HUES6 (cell line): ENCODE results near the gene SPDEF.

Experiments
- H3K27ac ChIP-seq: 2 replicates; pipeline ENCODE4 v1.7.0; 2013; ENCODE audit warnings: low read depth, mild to moderate bottlenecking, low read length, inconsistent platforms
- H3K27me3 ChIP-seq: 2 replicates; pipeline ENCODE4 v1.6.1; 2013; ENCODE audit warnings: low read length; ENCODE audit not compliant: control insufficient read depth, insufficient read depth
- H3K36me3 ChIP-seq: 2 replicates; pipeline ENCODE4 v1.6.1; 2013; ENCODE audit warnings: low read length; ENCODE audit not compliant: control insufficient read depth, insufficient read depth
- H3K4me1 ChIP-seq: 2 replicates; pipeline ENCODE4 v1.6.1; 2013; ENCODE audit warnings: low read length; ENCODE audit not compliant: control insufficient read depth, insufficient read depth
- H3K4me3 ChIP-seq: 2 replicates; pipeline ENCODE4 v1.5.1; 2013; ENCODE audit warnings: low read depth, low read length
- H3K9ac ChIP-seq: one replicate; pipeline ENCODE4 v1.6.1; 2013; ENCODE audit warnings: mild to moderate bottlenecking, low read length
- H3K9me3 ChIP-seq: 2 replicates; pipeline ENCODE4 v1.6.1; 2013; ENCODE audit warnings: low read depth, low read length; ENCODE audit not compliant: control insufficient read depth, insufficient read depth

SPDEF gene

DNA sequence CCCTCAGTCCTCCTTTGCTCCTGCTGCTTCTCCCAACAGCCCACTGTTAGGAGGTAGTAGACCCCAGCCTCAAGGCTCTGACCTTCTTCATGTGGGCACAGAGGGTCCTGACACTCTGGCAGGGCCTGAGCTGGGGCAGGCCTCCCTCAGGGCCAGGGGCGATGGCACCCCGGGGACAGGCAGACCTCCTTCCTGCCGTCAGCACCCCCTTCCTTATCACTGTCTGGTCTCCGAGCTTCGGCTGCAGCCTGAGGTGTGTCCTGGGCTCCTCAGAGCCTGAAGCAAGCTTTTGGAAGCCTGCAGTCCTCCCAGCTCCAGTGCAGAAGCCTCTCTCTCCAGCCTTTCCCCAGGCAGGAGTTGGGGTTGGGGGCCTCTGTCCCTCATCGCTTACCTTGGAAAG lies 22.0 kb downstream of the SPDEF start:
- H3K36me3 ChIP-seq = no peaks in the 10 kb centered on the region
- H3K27me3 ChIP-seq = no peaks in the 10 kb centered on the region
- H3K9ac ChIP-seq = no peak overlapping the region
- no peak overlapping the region for H3K27ac ChIP-seq
- H3K4me1 ChIP-seq = peaks cover 6% of the 10 kb centered on the region; the same call in 1 of the 2 replicates
- H3K4me3 ChIP-seq = no peak overlapping the region
- no peaks in the 10 kb centered on the region for H3K9me3 ChIP-seq

DNA sequence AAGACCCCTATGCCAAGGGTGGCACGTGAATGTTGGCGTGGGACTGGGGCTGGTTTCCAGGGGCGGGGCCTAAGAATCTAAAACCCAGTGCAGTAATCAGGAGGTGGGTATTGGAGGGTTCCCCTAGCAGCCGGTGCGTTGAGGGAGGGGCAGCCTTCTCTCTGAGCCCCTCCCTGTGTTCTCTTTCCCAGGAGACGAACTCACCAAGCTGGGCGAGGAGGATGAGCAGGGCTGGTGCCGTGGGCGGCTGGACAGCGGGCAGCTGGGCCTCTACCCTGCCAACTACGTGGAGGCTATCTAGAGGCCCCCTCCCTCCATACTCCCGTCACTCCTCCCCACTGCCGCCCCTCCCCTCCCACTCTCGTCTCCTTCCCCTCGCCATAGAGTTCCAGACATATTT lies 23.9 kb downstream of the SPDEF start:
- Histone ChIP-seq H3K9me3 (no peaks in the 10 kb centered on the region), H3K9ac (peak overlapping the region; percentile 50), H3K27me3 (no peaks in the 10 kb centered on the region), H3K4me1 (peaks cover 18% of the 10 kb centered on the region), H3K36me3 (no peaks in the 10 kb centered on the region), H3K27ac (no peak overlapping the region), H3K4me3 (peak overlapping the region; percentile 69)

DNA sequence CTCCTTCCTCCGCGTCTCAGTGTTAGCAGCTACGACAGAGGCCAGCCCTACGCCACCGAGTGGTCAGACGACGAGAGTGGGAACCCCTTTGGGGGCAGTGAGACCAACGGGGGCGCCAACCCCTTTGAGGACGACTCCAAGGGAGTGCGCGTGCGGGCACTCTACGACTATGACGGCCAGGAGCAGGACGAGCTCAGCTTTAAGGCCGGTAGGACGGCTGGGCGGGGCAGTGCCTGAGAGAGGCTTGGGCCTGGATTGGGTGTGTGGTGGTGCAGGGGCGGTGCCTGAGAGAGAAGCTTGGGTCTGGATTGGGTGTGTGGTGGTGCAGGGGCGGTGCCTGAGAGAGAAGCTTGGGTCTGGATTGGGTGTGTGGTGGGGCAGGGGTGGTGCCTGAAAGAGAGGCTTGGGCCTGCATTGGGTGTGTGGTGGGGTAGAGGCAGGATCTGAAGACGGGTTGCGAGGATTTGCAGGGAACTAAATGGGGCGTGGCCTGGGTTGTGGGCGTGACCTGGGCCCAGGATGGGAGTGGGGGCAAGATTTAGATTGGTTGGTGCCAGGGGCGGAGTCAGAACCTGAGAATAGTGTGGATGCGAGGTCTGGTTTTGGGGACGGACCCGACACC lies 24.4 kb downstream of the SPDEF start:
- no peak overlapping the region for H3K27ac ChIP-seq
- peak overlapping the region; percentile 69 for H3K4me3 ChIP-seq
- H3K27me3 ChIP-seq = no peaks in the 10 kb centered on the region
- H3K9me3 ChIP-seq = no peaks in the 10 kb centered on the region
- peak overlapping the region; percentile 66 for H3K9ac ChIP-seq
- H3K36me3 ChIP-seq = no peaks in the 10 kb centered on the region
- H3K4me1 ChIP-seq = peaks cover 20% of the 10 kb centered on the region

GRCh38 chr6:34530753-34531365 lies 25.3 kb downstream of the SPDEF start:
- H3K36me3 ChIP-seq = no peaks in the 10 kb centered on the region
- no peaks in the 10 kb centered on the region for H3K9me3 ChIP-seq
- no peak overlapping the region for H3K27ac ChIP-seq
- peak overlapping the region; percentile 55; the same call in 1 of the 2 replicates for H3K4me3 ChIP-seq
- peaks cover 26% of the 10 kb centered on the region for H3K4me1 ChIP-seq
- peak overlapping the region; percentile 66 for H3K9ac ChIP-seq
- no peaks in the 10 kb centered on the region for H3K27me3 ChIP-seq

- H3K4me3 ChIP-seq = no peak overlapping the region
- H3K9ac ChIP-seq = no peak overlapping the region
- no peak overlapping the region for H3K27ac ChIP-seq
- no peaks in the 10 kb centered on the region for H3K36me3 ChIP-seq
- peaks cover 26% of the 10 kb centered on the region for H3K4me1 ChIP-seq
- H3K9me3 ChIP-seq = no peaks in the 10 kb centered on the region
- no peaks in the 10 kb centered on the region for H3K27me3 ChIP-seq
Observed at GRCh38 chr6:34529665-34530327, 26.3 kb downstream of the SPDEF start.

GRCh38 chr6:34528996-34529664 lies 27.0 kb downstream of the SPDEF start:
- no peak overlapping the region for H3K4me3 ChIP-seq
- H3K9ac ChIP-seq = no peak overlapping the region
- H3K27me3 ChIP-seq = no peaks in the 10 kb centered on the region
- H3K36me3 ChIP-seq = no peaks in the 10 kb centered on the region
- no peaks in the 10 kb centered on the region for H3K9me3 ChIP-seq
- peaks cover 26% of the 10 kb centered on the region for H3K4me1 ChIP-seq
- H3K27ac ChIP-seq = no peak overlapping the region

- Histone ChIP-seq H3K4me1 (peaks cover 26% of the 10 kb centered on the region), H3K36me3 (no peaks in the 10 kb centered on the region), H3K27ac (no peak overlapping the region), H3K9ac (no peak overlapping the region), H3K4me3 (peak overlapping the region; percentile 62), H3K27me3 (no peaks in the 10 kb centered on the region), H3K9me3 (no peaks in the 10 kb centered on the region)
Observed at GRCh38 chr6:34527751-34528670, 28.1 kb downstream of the SPDEF start.

DNA sequence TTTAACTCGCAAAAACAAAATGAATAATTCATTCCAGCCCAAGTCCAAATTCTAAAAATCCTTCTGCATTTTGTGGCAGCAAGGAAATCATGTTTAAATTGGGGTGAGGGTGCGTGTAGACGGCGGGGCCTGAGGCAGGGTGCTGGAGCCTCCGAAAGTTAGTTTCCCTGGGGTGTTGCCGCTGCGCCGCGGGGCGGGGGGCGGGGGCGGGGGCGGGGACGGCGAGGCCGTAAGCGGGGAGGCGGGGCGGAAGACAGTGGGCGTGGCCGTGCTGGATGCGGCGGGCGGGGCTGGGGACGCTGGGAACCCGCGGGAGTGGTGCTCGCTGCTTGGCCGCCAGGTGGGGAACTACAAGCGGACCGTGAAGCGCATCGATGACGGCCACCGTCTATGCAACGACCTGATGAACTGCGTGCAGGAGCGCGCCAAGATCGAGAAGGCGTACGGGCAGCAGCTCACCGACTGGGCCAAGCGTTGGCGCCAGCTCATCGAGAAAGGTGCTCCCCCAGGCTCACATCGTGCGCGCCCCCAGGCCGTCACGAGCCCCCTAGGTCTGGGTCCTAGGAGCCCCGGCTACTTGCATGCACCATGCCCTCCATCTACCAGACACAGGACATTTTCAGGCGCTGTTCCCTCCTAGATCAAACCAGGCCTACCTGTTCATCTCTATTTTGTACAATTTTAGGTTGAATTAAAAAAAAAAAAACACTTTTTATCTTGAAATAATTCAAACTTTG lies 29.0 kb downstream of the SPDEF start:
- Histone ChIP-seq H3K4me1 (peaks cover 26% of the 10 kb centered on the region), H3K9ac (peak overlapping the region; percentile 55), H3K27ac (no peak overlapping the region)

DNA sequence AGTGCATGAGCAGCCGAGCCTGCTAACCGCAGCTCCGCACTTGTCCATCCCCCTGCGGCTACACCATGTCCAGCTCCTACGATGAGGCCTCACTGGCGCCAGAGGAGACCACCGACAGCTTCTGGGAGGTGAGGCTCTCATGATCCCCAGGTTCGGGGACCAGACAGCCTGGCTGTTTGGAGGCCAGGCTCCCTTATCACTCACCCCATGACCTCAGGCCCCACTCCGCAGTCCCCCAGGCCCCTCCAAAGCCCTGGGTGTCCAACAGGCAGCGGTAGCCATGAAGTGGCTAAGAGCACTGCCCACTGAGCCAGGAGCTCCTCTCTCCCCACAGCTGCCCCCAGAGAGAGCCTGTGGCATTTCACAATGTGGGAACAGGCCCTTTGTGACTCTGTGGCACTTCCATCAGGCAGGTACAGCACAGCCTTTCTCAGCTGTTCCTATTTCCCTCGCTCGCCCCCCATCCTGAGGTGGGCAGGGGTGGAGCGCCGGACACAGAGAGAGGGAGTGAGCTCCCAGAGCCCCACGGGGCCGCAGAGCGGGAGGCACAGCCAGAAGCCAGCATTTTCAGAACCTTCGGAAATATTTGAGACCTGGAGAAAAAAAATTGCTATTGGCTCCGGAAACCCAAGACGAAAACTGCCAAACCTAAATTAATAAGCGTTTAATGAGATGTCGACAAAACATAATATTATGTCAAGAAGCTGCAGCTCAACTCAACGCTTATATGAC lies 29.7 kb downstream of the SPDEF start:
- H3K4me1 ChIP-seq = peaks cover 25% of the 10 kb centered on the region
- H3K27ac ChIP-seq = no peak overlapping the region
- H3K9me3 ChIP-seq = no peaks in the 10 kb centered on the region
- H3K27me3 ChIP-seq = no peaks in the 10 kb centered on the region
- H3K4me3 ChIP-seq = peak overlapping the region; percentile 44
- no peak overlapping the region for H3K9ac ChIP-seq
- no peaks in the 10 kb centered on the region for H3K36me3 ChIP-seq

More for the DNA sequence above, 29.0 kb downstream of the SPDEF start:
- no peaks in the 10 kb centered on the region for H3K36me3 ChIP-seq
- peak overlapping the region; percentile 62 for H3K4me3 ChIP-seq
- no peaks in the 10 kb centered on the region for H3K9me3 ChIP-seq
- H3K27me3 ChIP-seq = no peaks in the 10 kb centered on the region
